Raji (cell line): Measurements from ENCODE around the gene DMWD.

ENCODE experiments used
- POLR2A ChIP-seq: IDR thresholded peaks from 2 replicates; pipeline ENCODE4 v1.6.1; 2011; ENCODE audit warnings: low read depth, low read length, control low read depth; ENCODE audit not compliant: insufficient read depth

The DMWD gene

GRCh38 chr19:45782162-45782691 is 10.4 kb downstream of the DMWD start, which contains the start of gene DMPK:
DMPK (minus strand) TSS chr19:45782490; CDS start chr19:45782352, 138 bp downstream.
- no peak for TF ChIP-seq POLR2A

GRCh38 chr19:45781214-45782161 is 11.2 kb downstream of the DMWD start:
- peak; percentile 21; the same call in 1 of the 2 replicates for TF ChIP-seq POLR2A

GRCh38 chr19:45780448-45781213 is 12.0 kb downstream of the DMWD start:
- no peak for TF ChIP-seq POLR2A

- no peak for TF ChIP-seq POLR2A
These were observed 12.5 kb downstream of the DMWD start for GRCh38 chr19:45780146-45780447.

- no peak for TF ChIP-seq POLR2A
These were observed 13.2 kb downstream of the DMWD start for GRCh38 chr19:45779231-45780145.

GRCh38 chr19:45778010-45778661 is 14.5 kb downstream of the DMWD start:
- no peak for TF ChIP-seq POLR2A

- TF ChIP-seq POLR2A: no peak
These were observed 15.2 kb downstream of the DMWD start for GRCh38 chr19:45777395-45777961.

GRCh38 chr19:45774765-45775164 is 17.9 kb downstream of the DMWD start:
- no peak for TF ChIP-seq POLR2A

- no peak for TF ChIP-seq POLR2A
These were observed 19.3 kb downstream of the DMWD start for GRCh38 chr19:45773384-45773783.

GRCh38 chr19:45772912-45773311 is 19.7 kb downstream of the DMWD start:
- no peak for TF ChIP-seq POLR2A

GRCh38 chr19:45772130-45772840 is 20.4 kb downstream of the DMWD start:
- TF ChIP-seq POLR2A: no peak

- no peak for TF ChIP-seq POLR2A
These were observed 21.2 kb downstream of the DMWD start for GRCh38 chr19:45771311-45771933.

GRCh38 chr19:45770192-45771101 is 22.2 kb downstream of the DMWD start:
- TF ChIP-seq POLR2A: 0 out of 2 replicates have a peak, but pooled peaks have one; percentile 1
